Gastroesophageal sphincter (tissue), 3 donors: Measurements from ENCODE around the gene ACTN4.

Source experiments
- POLR2A ChIP-seq, 2 donors: fragments of 450-650 bp; IDR thresholded peaks; one replicate each; pipeline ENCODE4 v1.6.1; 2017; ENCODE audit warnings: antibody characterized with exemption in 2 of 2, mild to moderate bottlenecking in 2 of 2, moderate library complexity in 1 of 2
- POLR2AphosphoS5 ChIP-seq: sonication (generic); formaldehyde crosslinking; IDR thresholded peaks from one replicate; pipeline ENCODE4 v1.6.1; 2017; ENCODE audit warnings: antibody characterized with exemption
- TF ChIP-seq, protein P1 (sequence below), 4 experiments: fragments of 200-600 bp in 2 of 4; fragments of 450-650 bp in 2 of 4; sonication (generic) in 1 of 4; IDR thresholded peaks; one replicate each; pipeline ENCODE4 v1.5.1; 2017 to 2019; ENCODE audit warnings: antibody characterized with exemption in 4 of 4, mild to moderate bottlenecking in 2 of 4, moderate library complexity in 2 of 4

DNA sequence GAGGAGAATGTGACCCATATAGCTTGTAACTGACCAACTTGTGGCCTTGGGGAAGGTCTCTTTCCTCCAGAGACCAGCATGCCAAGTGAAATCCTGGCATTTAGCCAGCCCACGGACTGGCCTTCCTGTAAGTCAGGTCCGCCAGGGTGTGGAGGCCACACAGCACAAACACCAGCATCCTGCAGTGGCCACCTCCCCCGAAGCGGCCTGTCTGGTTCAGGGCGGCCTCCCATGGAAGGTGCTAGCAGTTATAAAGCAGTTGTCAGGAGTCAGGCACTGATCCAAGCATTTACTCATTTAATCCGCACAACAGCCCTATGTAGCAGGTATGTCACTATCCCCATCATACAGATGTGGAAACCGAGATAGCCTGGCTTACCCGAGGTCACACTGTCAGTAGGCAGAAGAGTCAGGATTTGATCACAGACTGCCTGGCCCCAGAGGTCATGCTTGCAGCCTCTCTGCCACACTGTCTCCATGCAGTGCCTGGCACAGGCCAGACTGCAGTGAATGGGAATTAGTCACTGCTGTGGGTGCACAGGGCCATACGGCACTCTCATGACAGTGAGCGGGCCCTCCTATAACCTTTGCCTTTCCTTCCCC, 60.2 kb downstream of the ACTN4 start:
- TF ChIP-seq, protein P1, sequence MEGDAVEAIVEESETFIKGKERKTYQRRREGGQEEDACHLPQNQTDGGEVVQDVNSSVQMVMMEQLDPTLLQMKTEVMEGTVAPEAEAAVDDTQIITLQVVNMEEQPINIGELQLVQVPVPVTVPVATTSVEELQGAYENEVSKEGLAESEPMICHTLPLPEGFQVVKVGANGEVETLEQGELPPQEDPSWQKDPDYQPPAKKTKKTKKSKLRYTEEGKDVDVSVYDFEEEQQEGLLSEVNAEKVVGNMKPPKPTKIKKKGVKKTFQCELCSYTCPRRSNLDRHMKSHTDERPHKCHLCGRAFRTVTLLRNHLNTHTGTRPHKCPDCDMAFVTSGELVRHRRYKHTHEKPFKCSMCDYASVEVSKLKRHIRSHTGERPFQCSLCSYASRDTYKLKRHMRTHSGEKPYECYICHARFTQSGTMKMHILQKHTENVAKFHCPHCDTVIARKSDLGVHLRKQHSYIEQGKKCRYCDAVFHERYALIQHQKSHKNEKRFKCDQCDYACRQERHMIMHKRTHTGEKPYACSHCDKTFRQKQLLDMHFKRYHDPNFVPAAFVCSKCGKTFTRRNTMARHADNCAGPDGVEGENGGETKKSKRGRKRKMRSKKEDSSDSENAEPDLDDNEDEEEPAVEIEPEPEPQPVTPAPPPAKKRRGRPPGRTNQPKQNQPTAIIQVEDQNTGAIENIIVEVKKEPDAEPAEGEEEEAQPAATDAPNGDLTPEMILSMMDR (IDR thresholded peaks at IDR 0.05): no peak
- TF ChIP-seq POLR2A (IDR thresholded peaks at IDR 0.05) (no peak), POLR2AphosphoS5 (peak; percentile 35)
